DOHH2 (cell line): Measurements from ENCODE around the gene GLB1L.

Experiments
- EZH2phosphoT487 ChIP-seq: fragments of 200-600 bp; sonication (generic); IDR thresholded peaks from 2 replicates; pipeline ENCODE4 v1.6.1; 2017; ENCODE audit warnings: borderline replicate concordance, mild to moderate bottlenecking, antibody characterized with exemption, low read length, moderate library complexity, mixed read lengths
- TF ChIP-seq, protein P1 (sequence below): fragments of 200-600 bp; sonication (generic); IDR thresholded peaks from one replicate; pipeline ENCODE4 v1.5.1; 2014; ENCODE audit warnings: antibody characterized with exemption, mild to moderate bottlenecking, low read depth, low read length; ENCODE audit not compliant: poor library complexity, severe bottlenecking

DNA sequence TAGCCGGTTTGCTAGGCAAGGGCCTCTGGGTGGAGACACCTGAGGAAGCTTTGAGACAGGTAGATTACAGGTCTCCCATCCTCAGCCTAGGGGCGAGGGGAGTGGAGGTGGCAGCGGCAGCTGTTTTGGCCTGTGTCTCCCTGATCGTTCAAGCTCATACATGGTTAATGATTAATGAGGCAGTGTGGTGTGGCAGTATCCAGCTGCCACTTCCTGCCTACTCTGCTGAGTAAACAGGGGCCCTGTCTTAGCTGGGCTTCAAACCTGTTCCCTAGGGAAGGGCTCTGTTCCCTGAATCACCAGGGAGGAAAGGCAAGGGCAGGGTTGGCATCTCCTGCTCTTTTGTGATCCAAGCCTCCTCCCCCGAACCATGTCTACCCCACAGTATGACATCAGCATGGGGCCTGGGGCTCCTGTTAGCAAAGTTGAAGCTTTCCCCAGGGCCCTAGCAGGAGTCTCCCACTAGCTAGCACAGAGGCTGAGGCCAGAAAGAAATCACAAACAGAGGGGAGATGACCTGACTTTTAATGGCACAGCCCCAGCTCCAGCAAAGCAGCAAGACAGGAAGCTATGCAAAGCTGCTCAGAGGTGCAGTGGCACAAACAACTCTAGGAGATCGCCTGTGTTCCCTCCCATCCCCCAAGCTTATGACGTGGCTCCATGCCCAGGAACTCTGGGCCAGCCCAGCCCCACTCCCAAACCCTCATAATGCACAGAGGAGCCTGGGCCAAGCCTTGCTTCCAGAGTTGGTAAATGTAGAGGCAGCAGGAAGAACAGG is 4.1 kb upstream of the GLB1L start:
- TF ChIP-seq, protein P1, sequence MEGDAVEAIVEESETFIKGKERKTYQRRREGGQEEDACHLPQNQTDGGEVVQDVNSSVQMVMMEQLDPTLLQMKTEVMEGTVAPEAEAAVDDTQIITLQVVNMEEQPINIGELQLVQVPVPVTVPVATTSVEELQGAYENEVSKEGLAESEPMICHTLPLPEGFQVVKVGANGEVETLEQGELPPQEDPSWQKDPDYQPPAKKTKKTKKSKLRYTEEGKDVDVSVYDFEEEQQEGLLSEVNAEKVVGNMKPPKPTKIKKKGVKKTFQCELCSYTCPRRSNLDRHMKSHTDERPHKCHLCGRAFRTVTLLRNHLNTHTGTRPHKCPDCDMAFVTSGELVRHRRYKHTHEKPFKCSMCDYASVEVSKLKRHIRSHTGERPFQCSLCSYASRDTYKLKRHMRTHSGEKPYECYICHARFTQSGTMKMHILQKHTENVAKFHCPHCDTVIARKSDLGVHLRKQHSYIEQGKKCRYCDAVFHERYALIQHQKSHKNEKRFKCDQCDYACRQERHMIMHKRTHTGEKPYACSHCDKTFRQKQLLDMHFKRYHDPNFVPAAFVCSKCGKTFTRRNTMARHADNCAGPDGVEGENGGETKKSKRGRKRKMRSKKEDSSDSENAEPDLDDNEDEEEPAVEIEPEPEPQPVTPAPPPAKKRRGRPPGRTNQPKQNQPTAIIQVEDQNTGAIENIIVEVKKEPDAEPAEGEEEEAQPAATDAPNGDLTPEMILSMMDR, result no peak
- no peak for TF ChIP-seq EZH2phosphoT487
